Neural cell (in vitro differentiated cells): Measurements from ENCODE around the gene SIT1.

Experiments
- EZH2 ChIP-seq: fragments of 200-600, 300-800 bp; shearing (Covaris generic), sonication (generic); IDR thresholded peaks from 2 replicates; pipeline ENCODE4 v1.6.1; 2014; ENCODE audit warnings: antibody characterized with exemption, low read length, borderline replicate concordance, mild to moderate bottlenecking; ENCODE audit not compliant: insufficient read depth, poor library complexity, severe bottlenecking
- TF ChIP-seq, protein P1 (sequence below): fragments of 450-650 bp; IDR thresholded peaks from 2 replicates; pipeline ENCODE4 v1.5.1; 2014; ENCODE audit warnings: antibody characterized with exemption, mild to moderate bottlenecking, moderate library complexity; ENCODE audit not compliant: poor library complexity, severe bottlenecking

DNA sequence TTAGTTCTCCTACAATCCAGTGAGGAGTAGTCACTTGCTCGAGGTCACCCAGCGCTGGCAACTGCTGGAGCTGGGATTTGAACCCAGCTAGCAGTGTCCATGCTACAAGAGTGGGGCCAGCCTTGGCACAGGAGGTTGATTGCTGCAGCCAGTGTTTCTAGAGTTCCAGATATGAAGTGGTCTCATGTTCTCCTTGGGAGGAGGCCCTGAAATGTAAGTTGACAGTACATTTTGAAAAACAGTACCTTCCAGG is 8.2 kb upstream of the SIT1 start:
- TF ChIP-seq, protein P1, sequence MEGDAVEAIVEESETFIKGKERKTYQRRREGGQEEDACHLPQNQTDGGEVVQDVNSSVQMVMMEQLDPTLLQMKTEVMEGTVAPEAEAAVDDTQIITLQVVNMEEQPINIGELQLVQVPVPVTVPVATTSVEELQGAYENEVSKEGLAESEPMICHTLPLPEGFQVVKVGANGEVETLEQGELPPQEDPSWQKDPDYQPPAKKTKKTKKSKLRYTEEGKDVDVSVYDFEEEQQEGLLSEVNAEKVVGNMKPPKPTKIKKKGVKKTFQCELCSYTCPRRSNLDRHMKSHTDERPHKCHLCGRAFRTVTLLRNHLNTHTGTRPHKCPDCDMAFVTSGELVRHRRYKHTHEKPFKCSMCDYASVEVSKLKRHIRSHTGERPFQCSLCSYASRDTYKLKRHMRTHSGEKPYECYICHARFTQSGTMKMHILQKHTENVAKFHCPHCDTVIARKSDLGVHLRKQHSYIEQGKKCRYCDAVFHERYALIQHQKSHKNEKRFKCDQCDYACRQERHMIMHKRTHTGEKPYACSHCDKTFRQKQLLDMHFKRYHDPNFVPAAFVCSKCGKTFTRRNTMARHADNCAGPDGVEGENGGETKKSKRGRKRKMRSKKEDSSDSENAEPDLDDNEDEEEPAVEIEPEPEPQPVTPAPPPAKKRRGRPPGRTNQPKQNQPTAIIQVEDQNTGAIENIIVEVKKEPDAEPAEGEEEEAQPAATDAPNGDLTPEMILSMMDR, result no peak
- TF ChIP-seq EZH2, result no peak
